Activated T-helper 1 cell treated with anti-CD3 and anti-CD28 coated beads, Interleukin-2, amount 50 U/mL, for 16 hours (primary cell): ENCODE data around the gene GGA2.
A peak's percentile ranks its signal among the peaks of the same experiment; 100 is the strongest.
"Not testable (repeated sequence)": the region's sequence is repeated elsewhere in the genome, so short reads cannot be mapped to it uniquely, and the experiment has no call there.

Experiments used
- DNase-seq, 2 donors: peaks; one replicate each; pipeline ENCODE4 v3.0.0-alpha.2; 2020; ENCODE audit warnings: low read depth in 1 of 2, low spot score in 1 of 2

Gene GGA2

GRCh38 chr16:23478566-23478965 lies 31.7 kb downstream of the GGA2 start:
- no peak for DNase-seq

- DNase-seq = no peak
Measured at GRCh38 chr16:23476289-23476688, 34.0 kb downstream of the GGA2 start.

GRCh38 chr16:23469814-23470213 lies 40.5 kb downstream of the GGA2 start:
- no peak for DNase-seq

- no peak for DNase-seq
Measured at GRCh38 chr16:23466162-23466885, 44.0 kb downstream of the GGA2 start.

GRCh38 chr16:23465179-23465578 lies 45.1 kb downstream of the GGA2 start:
- no peak for DNase-seq

- no peak for DNase-seq
Measured at GRCh38 chr16:23464196-23464595, 46.1 kb downstream of the GGA2 start.

GRCh38 chr16:23462994-23463393 lies 47.3 kb downstream of the GGA2 start:
- not testable (repeated sequence) for DNase-seq

- DNase-seq = no peak
Measured at GRCh38 chr16:23453338-23454052, 56.8 kb downstream of the GGA2 start.

GRCh38 chr16:23452572-23453337 lies 57.5 kb downstream of the GGA2 start, which contains the start of gene COG7:
TSS of gene COG7 (minus strand) at chr16:23453189. CDS start at chr16:23452994, 195 bp downstream.
- DNase-seq = peak; percentile 68 to 70

- DNase-seq = no peak
Measured at GRCh38 chr16:23452221-23452571, 58.1 kb downstream of the GGA2 start.

GRCh38 chr16:23448392-23448791 lies 61.9 kb downstream of the GGA2 start:
- DNase-seq = no peak

GRCh38 chr16:23437542-23437941 lies 72.8 kb downstream of the GGA2 start:
- not testable (repeated sequence) for DNase-seq

GRCh38 chr16:23436951-23437350 lies 73.3 kb downstream of the GGA2 start:
- DNase-seq = no peak

GRCh38 chr16:23435500-23435899 lies 74.8 kb downstream of the GGA2 start:
- DNase-seq = peak; percentile 28 to 31

- DNase-seq = no peak
Measured at GRCh38 chr16:23434380-23434779, 75.9 kb downstream of the GGA2 start.

- no peak for DNase-seq
Measured at GRCh38 chr16:23433261-23433920, 76.9 kb downstream of the GGA2 start.

GRCh38 chr16:23432176-23433128 lies 77.8 kb downstream of the GGA2 start:
- DNase-seq = no peak

- no peak for DNase-seq
Measured at GRCh38 chr16:23428351-23428750, 81.9 kb downstream of the GGA2 start.

GRCh38 chr16:23424292-23424958 lies 85.9 kb downstream of the GGA2 start:
- DNase-seq = no peak
